H1 (cell line): Measurements from ENCODE around the gene MAPKAPK2.

Experiments
- CHD1 ChIP-seq: IDR thresholded peaks from 2 replicates; pipeline ENCODE4 v1.6.1; 2012; ENCODE audit warnings: low read depth, low read length, improper control_type of control experiment
- CTCF ChIP-seq, 3 experiments: IDR thresholded peaks; 1 replicate in 2 of 3; 2 replicates in 1 of 3; pipeline versions ENCODE4 v1.5.1 to v1.6.1; 2011; ENCODE audit warnings: low read length in 3 of 3, mild to moderate bottlenecking in 3 of 3, inconsistent platforms in 2 of 3, low read depth in 1 of 3, moderate library complexity in 1 of 3; ENCODE audit not compliant: insufficient read depth in 1 of 3; ENCODE audit errors: control extremely low read depth in 1 of 3
- EP300 ChIP-seq, 2 experiments: IDR thresholded peaks; 1 replicate in 1 of 2; 2 replicates in 1 of 2; pipeline ENCODE4 v1.6.1; 2011 to 2012; ENCODE audit warnings: low read depth in 2 of 2, low read length in 2 of 2, mild to moderate bottlenecking in 2 of 2, borderline replicate concordance in 1 of 2, inconsistent platforms in 1 of 2, moderate library complexity in 1 of 2
- EZH2 ChIP-seq: fragments of 200-600 bp; sonication (generic); IDR thresholded peaks from 2 replicates; pipeline ENCODE4 v1.7.1; 2012; ENCODE audit warnings: low read depth, mild to moderate bottlenecking, moderate library complexity, low read length, inconsistent platforms; ENCODE audit not compliant: severe bottlenecking
- JUN ChIP-seq: IDR thresholded peaks from 2 replicates; pipeline ENCODE4 v1.6.1; 2011; ENCODE audit warnings: low read depth, mild to moderate bottlenecking, improper control_type of control experiment, low read length
- POLR2A ChIP-seq, 2 experiments: IDR thresholded peaks; 1 replicate in 1 of 2; 2 replicates in 1 of 2; pipeline ENCODE4 v1.6.1; 2011; ENCODE audit warnings: low read depth in 2 of 2, low read length in 2 of 2, mild to moderate bottlenecking in 2 of 2; ENCODE audit errors: control extremely low read depth in 1 of 2
- POLR2AphosphoS5 ChIP-seq: IDR thresholded peaks from 2 replicates; pipeline ENCODE4 v1.6.1; 2011; ENCODE audit warnings: low read depth, low read length
- SP1 ChIP-seq: IDR thresholded peaks from 2 replicates; pipeline ENCODE4 v1.6.1; 2011; ENCODE audit warnings: low read depth, low read length
- SUZ12 ChIP-seq: fragments of 200-600 bp; sonication (generic); IDR thresholded peaks from 2 replicates; pipeline ENCODE4 v1.6.1; 2012; ENCODE audit warnings: mild to moderate bottlenecking, inconsistent platforms, low read length, moderate library complexity, mixed read lengths
- TAF7 ChIP-seq: optimal IDR thresholded peaks from 2 replicates; pipeline ENCODE3; 2011; ENCODE audit warnings: low read depth, mild to moderate bottlenecking, inconsistent platforms, low read length, moderate library complexity, borderline replicate concordance

- TF ChIP-seq CTCF (IDR thresholded peaks at IDR 0.05; ENCODE audit: control extremely low read depth in 1 of 3, insufficient read depth in 1 of 3, low read depth in 1 of 3, low read length in 3 of 3) (no peak), POLR2AphosphoS5 (no peak), SUZ12 (no peak), EZH2 (no peak), POLR2A (IDR thresholded peaks at IDR 0.05; ENCODE audit: control extremely low read depth in 1 of 2, low read depth in 2 of 2, low read length in 2 of 2) (no peak), EP300 (IDR thresholded peaks at IDR 0.05; ENCODE audit: borderline replicate concordance in 1 of 2, low read depth in 2 of 2, low read length in 2 of 2) (no peak), TAF7 (no peak), SP1 (no peak), JUN (no peak), CHD1 (no peak)
Measured at GRCh38 chr1:206676499-206676898, 8.2 kb upstream of the MAPKAPK2 start.
